Natural killer cell treated with Interleukin-12 subunit alpha and Interleukin-12 subunit beta and Interleukin-15 and Interleukin-18, amount 100 ng/mL, for 72 hours (primary cell): Measurements from ENCODE around the gene AKT1S1. TPM values are rescaled to one million over a fixed set of nuclear protein-coding genes. Genes with fewer than 3 reads are reported as not detected.

Source experiments
- ATAC-seq, 2 donors: fragments of 150-1000 bp; cut with Tn5 transposase in 1 of 2; sonication (Bioruptor Pico), chemical (Tn5 transposase) in 1 of 2; 2 replicates each; pipeline ENCODE4 v1.10.0; 2021
- DNase-seq: peaks from one replicate; pipeline ENCODE4 v3.0.0; 2022; ENCODE audit warnings: low spot score
- H3K27ac Mint-ChIP-seq, 2 donors: 1 replicate in 1 of 2; 2 replicates in 1 of 2; pipeline ENCODE4 v1.8.0; 2022; ENCODE audit warnings: mixed read lengths in 2 of 2, mild to moderate bottlenecking in 1 of 2, moderate library complexity in 1 of 2
- H3K27me3 Mint-ChIP-seq, 2 donors: 1 replicate in 1 of 2; 2 replicates in 1 of 2; pipeline ENCODE4 v1.8.0; 2022; ENCODE audit warnings: mixed read lengths in 2 of 2
- H3K36me3 Mint-ChIP-seq: one replicate; pipeline ENCODE4 v1.8.0; 2022; ENCODE audit warnings: mixed read lengths
- H3K4me1 Mint-ChIP-seq, 2 donors: 1 replicate in 1 of 2; 2 replicates in 1 of 2; pipeline ENCODE4 v1.8.0; 2022; ENCODE audit warnings: low read depth in 2 of 2, mixed read lengths in 2 of 2, mild to moderate bottlenecking in 1 of 2
- H3K4me3 Mint-ChIP-seq: one replicate; pipeline ENCODE4 v1.8.0; 2022; ENCODE audit warnings: mixed read lengths
- H3K9me3 Mint-ChIP-seq: 2 replicates; pipeline ENCODE4 v1.8.0; 2022; ENCODE audit warnings: mixed read lengths
- total RNA-seq, 2 donors: library from RNA; stranded (reverse); gene quantifications; one replicate each; pipeline ENCODE4 v1.2.3, GENCODE V29; 2022

Gene AKT1S1
- total RNA-seq, 2 donors from 2014 or later, result 16.8 to 32.1 TPM

DNA sequence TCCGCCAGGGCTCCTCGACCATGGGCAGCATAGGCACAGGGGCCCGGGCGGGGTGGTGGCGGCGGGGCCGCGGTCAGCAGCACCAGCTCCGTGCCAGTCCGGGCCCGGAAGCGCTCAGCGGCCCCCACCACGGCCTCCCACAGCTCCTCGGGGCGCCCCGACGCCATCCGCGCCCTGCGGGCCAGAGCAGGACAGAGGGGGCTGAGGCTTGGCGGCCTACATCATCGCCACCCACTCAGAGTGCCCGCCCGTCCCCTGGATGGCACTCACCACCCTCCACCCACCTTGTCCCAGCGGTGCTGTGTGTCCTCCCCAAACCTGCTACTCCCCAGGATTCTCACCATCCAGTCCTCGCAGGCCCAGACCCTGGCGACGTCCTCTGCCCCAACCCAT is 4.0 kb downstream of the AKT1S1 start:
- H3K9me3 Mint-ChIP-seq, result no peaks in the 10 kb centered on the region
- H3K27me3 Mint-ChIP-seq, result no peaks in the 10 kb centered on the region
- H3K36me3 Mint-ChIP-seq, result no peaks in the 10 kb centered on the region
- peaks cover 26 to 27% of the 10 kb centered on the region in 2 donors for H3K4me1 Mint-ChIP-seq
- no peak overlapping the region for H3K27ac Mint-ChIP-seq
- no peak overlapping the region for H3K4me3 Mint-ChIP-seq
- ATAC-seq (no peak), DNase-seq (no peak)

DNA sequence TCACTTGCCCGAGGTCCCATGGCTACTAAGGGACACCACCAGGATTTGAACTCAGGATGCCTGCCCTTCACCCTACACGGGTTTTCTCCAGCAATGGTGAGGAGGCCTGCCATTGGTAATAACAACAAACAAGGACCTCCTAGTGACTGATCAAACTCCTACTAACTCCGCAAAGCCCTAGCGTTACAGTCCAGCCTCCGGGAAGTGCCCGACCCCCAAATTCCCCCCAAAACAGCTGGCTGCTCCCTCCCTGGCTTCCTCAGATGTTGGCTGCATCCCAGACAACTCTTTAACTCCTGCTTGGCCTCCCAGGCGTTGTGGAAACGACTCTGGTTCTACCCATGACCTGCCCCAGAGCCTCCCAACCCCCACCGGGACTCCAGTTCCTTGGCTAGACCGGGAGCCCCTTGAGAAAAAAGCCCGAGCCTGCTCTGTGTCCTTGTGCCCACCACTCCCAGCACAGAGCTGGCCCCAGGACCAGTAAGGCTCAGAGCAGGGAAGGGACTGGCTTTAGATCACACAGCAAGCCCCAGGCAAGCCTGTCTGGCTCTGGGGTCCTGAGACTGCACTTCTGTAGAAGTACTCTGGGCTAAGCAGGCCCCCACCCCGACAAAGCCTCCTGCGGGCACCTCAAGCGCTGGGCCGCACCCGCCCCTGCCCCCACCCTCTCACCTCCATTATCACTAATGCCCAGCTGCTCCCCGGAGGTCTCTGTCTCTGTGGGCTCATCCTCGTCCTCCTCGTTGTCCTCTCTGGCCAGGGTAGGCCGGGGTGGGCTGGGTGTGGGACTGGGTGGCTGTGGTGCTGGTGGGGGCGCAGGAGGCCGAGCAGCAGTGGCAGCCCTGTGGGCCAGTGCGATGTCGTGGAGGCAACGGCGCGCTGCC is 4.7 kb downstream of the AKT1S1 start:
- Mint-ChIP-seq H3K27me3 (no peaks in the 10 kb centered on the region), H3K36me3 (no peaks in the 10 kb centered on the region), H3K27ac (peak overlapping the region; percentile 47 to 54), H3K4me1 (peaks cover 28 to 29% of the 10 kb centered on the region in 2 donors), H3K4me3 (no peak overlapping the region), H3K9me3 (no peaks in the 10 kb centered on the region)
- no peak for DNase-seq
- ATAC-seq, result no peak

DNA sequence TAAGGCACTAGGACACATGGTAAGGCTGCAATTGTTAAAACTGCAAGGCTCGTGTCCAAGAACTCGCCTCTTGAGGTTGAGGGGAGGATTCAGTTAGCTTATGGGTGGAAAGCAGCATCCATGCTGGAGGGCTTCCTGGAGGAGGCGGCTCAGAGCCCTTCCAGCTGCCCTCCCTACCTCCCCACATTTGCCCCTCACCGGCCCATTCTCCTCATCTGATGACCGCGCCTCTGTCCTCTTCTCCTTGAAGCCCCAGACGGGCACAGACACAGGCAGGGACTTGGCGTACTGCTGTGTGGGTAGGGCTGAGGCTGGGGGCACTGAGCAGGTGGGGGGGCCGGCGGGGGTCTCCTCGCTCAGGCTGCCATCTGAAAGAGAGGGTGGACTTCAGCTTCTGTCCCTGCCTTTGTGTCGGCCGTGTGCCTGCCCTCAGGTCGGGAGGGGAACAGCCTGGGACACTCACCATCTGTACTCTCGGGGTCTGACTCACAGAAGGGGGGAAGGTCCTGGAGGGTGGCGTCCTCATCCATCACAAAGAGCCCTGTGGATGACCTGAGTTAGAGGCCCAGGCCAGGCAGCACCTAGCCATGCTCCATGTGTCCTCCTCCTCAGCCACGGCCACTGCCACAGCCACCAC is 5.7 kb downstream of the AKT1S1 start:
- DNase-seq (no peak), ATAC-seq (no peak)
- no peaks in the 10 kb centered on the region for H3K36me3 Mint-ChIP-seq
- H3K4me1 Mint-ChIP-seq, result peaks cover 32 to 35% of the 10 kb centered on the region in 2 donors
- no peaks in the 10 kb centered on the region for H3K9me3 Mint-ChIP-seq
- H3K4me3 Mint-ChIP-seq, result no peak overlapping the region
- no peaks in the 10 kb centered on the region for H3K27me3 Mint-ChIP-seq
- H3K27ac Mint-ChIP-seq, result peak overlapping the region; percentile 47 to 54

DNA sequence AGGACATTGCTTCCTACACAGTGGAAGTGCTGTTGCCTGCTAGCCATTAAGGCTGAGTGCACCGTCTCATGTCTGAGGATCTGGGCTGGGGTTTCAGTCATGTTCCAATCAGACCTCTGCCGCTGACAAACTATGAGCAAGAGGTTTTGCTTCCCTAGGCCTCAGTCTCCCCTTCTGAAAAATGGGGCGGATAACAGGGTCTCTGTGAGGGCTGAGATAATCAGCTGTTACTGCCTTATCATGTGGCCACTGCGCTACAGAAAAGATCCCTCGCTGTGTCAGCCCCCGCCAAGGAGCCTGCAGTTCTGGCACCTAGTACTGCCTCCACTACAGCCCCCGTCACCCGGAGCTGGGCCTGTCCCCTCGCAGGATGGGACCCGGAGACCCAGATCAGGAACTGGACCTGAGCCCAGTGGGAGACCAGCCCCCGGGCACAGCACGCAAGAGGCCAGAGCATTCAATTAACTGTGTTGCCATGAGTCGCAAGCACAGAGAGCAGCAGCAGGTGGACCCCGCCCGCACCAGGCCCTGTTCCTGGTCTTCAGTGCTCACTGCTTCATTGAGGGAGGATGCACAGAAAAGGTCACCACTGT is 6.8 kb downstream of the AKT1S1 start:
- no peak for DNase-seq
- H3K27ac Mint-ChIP-seq, result no peak overlapping the region
- H3K4me1 Mint-ChIP-seq, result peaks cover 36 to 41% of the 10 kb centered on the region in 2 donors
- H3K27me3 Mint-ChIP-seq, result no peaks in the 10 kb centered on the region
- H3K36me3 Mint-ChIP-seq, result no peaks in the 10 kb centered on the region
- H3K4me3 Mint-ChIP-seq, result no peak overlapping the region
- H3K9me3 Mint-ChIP-seq, result no peaks in the 10 kb centered on the region
- ATAC-seq, result no peak

DNA sequence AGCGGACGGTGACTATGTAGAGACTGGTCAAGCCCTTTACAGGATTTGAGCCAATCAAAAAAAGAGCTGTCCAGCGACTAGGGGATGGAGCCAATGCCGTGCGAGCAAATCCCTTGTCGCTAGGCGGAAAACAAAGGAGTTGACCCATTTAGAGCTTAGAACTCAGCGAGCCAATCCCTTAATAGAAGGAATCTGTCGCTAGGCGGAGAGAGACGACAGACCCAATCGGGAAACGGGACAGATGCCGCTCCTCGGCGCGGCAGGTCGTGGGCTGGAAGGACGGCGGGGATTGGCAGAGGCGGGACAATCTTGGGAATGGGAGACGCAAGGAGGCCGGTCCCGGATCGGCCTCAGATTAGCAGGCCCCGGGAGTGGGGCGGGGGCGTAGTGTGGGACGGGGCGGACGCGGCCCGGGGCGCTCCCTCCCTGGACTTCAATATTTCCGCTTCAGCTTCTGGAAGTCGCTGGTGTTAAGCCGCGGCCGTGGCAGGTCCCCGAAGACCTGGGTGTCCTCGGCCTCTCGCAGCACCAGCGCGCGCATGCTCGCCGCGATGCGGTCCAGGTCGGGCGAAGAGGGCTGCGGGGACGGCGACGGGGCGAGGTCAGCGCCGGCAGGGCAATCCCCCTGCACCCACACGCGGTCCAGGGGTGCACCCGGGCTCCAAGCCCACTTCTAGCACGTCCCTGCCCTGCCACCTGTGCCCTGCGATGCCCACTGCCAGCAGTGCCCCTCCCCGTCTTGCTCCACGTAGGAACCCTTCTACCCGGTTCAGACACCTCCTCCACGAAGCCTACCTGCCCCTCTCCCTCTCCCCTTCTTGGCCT is 7.5 kb downstream of the AKT1S1 start:
- ATAC-seq (peak; percentile 88 to 90), DNase-seq (peak; percentile 96)
- Mint-ChIP-seq H3K4me1 (peaks cover 34 to 39% of the 10 kb centered on the region in 2 donors), H3K27me3 (no peaks in the 10 kb centered on the region), H3K27ac (no peak overlapping the region), H3K36me3 (no peaks in the 10 kb centered on the region), H3K9me3 (no peaks in the 10 kb centered on the region), H3K4me3 (no peak overlapping the region)

DNA sequence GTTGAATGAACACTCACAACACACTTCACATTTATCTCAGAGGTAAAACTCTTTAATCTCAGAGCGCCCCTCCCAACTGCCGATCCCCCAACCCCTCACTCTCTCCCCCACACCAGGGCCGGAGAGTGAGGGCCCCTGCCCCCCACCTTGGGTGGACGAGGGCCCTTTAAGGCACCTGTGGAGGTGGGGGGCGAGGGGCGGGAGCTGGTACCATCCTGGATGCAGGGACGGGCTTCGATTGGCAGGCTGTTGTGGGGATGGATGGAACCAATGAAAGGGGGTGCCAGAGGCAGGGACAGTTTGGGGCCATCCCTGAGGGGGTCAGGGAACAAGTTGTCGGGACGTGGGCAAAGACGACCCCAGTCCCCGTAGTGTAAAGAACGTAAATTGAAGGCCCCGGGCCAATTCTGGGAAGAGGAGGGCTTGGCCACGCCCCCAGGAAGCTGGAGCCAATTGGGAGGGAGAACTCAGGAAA is 8.1 kb downstream of the AKT1S1 start:
- H3K36me3 Mint-ChIP-seq, result no peaks in the 10 kb centered on the region
- peak in 1 of 2 donors; percentile 1 for ATAC-seq
- no peak overlapping the region for H3K27ac Mint-ChIP-seq
- H3K4me3 Mint-ChIP-seq, result no peak overlapping the region
- no peaks in the 10 kb centered on the region for H3K9me3 Mint-ChIP-seq
- no peaks in the 10 kb centered on the region for H3K27me3 Mint-ChIP-seq
- DNase-seq, result no peak
- H3K4me1 Mint-ChIP-seq, result peaks cover 40 to 46% of the 10 kb centered on the region in 2 donors

DNA sequence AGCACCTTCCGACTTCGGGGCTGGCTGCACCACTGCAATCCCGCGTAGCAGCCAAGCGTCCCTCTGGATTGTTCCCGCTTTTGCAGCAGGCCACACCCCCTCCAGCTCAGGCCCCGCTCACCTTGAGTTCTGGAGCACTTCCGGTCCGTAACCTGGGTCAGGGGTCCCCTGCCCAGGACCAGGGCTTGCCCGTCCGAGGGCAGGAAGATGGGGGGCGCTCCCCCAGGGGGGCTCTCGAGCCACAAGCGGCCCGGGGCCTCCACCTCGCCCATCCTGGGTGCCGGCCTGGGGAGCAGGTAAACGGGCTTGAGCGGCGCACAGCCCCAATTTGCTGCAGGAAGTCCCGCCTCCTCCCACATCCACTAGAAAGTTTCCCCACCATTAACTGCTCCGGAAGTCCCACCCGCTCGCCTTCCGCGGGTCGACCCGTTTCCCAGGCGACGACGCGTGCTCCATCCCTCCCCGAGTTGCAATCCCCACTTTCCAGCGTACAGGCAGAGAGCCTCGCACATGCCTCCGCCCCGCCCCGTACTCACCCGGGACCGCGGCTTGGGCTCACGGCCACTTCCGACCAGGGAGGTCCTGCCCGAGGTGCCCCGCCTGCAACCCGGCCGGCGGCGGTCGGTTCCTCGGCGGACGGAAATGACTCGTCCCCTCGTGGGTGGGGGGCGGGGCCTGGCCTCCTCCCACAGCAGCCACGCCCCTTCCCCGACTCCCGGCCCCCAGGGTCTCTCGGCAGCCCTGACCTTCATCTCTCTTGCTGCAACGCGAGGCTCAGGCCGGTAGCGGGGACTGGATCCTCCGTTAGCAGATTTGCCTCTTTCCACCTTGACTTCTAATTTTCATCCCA is 10.0 kb downstream of the AKT1S1 start, which contains the start of gene PNKP:
Gene PNKP, minus strand, starts transcription at position 644 of the 850 bp plus-strand sequence. Its CDS starts 372 bp downstream, at position 272.
- no peaks in the 10 kb centered on the region for H3K36me3 Mint-ChIP-seq
- no peaks in the 10 kb centered on the region for H3K9me3 Mint-ChIP-seq
- H3K27ac Mint-ChIP-seq, result no peak within 1 kb of the TSS
- H3K4me3 Mint-ChIP-seq, result peak within 1 kb of the TSS; percentile 92
- H3K27me3 Mint-ChIP-seq, result no peaks in the 10 kb centered on the region
- peaks cover 46 to 51% of the 10 kb centered on the region in 2 donors for H3K4me1 Mint-ChIP-seq
- ATAC-seq (peak; percentile 74 to 79), DNase-seq (peak; percentile 97)

DNA sequence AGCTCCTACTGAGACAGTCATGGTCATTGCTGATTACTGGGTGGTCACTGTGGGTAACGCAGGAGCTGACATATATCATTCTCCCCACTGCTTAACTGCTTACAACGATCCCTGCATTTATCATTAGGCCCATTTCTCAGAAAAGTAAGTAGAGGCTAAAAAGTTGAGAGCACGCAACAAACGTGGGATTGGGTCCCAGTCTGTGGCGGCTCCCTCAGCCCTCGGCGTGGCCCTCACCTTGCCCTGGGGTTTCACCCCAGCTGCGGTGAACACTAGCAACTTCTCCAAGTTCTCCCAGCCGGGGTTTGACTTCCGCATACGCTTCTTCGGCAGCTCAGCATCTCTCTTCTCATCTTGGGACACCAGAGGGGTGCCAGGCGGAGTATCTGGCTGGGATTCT is 12.3 kb downstream of the AKT1S1 start:
- no peak for DNase-seq
- no peaks in the 10 kb centered on the region for H3K36me3 Mint-ChIP-seq
- no peak overlapping the region for H3K27ac Mint-ChIP-seq
- no peaks in the 10 kb centered on the region for H3K27me3 Mint-ChIP-seq
- ATAC-seq, result no peak
- H3K9me3 Mint-ChIP-seq, result no peaks in the 10 kb centered on the region
- H3K4me1 Mint-ChIP-seq, result peaks cover 36 to 42% of the 10 kb centered on the region in 2 donors
- H3K4me3 Mint-ChIP-seq, result no peak overlapping the region

DNA sequence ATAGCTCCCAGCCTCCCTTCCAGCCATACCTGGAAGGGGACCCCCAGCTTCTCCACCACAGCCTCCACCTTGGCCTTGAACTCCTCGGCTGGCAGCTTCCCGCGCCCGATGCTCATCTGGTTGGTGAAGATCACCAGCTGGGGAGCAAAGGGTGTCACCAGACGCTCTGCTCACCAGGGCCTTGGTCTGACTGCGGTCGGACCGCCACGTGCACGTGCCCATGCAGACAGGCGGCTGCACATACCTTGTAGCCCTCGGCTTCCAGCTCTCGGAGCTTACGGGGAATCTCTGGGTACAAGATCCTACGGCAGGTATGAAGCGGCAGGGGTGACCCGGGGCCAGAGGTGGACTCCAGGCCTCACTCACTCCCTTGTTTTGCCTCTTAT is 13.2 kb downstream of the AKT1S1 start:
- no peak overlapping the region for H3K4me3 Mint-ChIP-seq
- H3K36me3 Mint-ChIP-seq, result no peaks in the 10 kb centered on the region
- no peaks in the 10 kb centered on the region for H3K27me3 Mint-ChIP-seq
- H3K9me3 Mint-ChIP-seq, result no peaks in the 10 kb centered on the region
- ATAC-seq, result no peak
- H3K4me1 Mint-ChIP-seq, result peaks cover 36 to 42% of the 10 kb centered on the region in 2 donors
- DNase-seq, result no peak
- no peak overlapping the region for H3K27ac Mint-ChIP-seq

DNA sequence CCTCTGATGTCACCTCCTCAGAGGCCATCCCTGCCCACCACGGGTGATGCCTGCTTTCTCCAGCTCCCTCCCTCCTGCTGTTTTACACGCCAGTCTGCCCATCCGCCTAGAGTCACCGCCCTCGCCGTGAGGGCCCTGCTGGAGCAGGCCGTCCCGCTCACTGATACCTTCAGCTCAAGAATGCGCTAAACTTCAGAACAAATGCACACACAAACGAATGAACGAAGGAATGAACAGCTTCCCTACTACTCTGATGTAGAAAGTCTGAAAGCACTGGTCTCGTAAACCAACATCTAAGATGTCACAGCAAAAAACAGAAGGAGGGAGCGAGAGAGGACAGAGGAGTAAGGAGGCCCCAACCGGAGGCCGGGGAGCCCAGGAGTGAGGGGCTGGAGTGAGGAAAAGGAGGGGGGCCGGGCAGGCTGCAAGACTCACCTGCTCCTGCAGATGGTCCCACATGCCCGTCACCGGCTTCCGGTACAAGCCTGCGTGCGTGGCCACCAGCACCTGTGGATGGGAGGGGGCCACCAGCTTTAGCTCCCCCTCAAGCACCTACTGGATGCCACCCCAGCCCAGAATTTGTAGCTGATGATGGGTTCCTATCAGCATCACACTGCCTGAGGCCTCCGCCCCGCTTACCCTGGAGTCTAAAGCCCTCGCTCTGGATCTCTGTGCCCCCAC is 13.8 kb downstream of the AKT1S1 start:
- Mint-ChIP-seq H3K27ac (no peak overlapping the region), H3K36me3 (no peaks in the 10 kb centered on the region), H3K4me1 (peaks cover 36 to 42% of the 10 kb centered on the region in 2 donors), H3K4me3 (no peak overlapping the region), H3K27me3 (no peaks in the 10 kb centered on the region), H3K9me3 (no peaks in the 10 kb centered on the region)
- ATAC-seq, result no peak
- DNase-seq, result no peak

DNA sequence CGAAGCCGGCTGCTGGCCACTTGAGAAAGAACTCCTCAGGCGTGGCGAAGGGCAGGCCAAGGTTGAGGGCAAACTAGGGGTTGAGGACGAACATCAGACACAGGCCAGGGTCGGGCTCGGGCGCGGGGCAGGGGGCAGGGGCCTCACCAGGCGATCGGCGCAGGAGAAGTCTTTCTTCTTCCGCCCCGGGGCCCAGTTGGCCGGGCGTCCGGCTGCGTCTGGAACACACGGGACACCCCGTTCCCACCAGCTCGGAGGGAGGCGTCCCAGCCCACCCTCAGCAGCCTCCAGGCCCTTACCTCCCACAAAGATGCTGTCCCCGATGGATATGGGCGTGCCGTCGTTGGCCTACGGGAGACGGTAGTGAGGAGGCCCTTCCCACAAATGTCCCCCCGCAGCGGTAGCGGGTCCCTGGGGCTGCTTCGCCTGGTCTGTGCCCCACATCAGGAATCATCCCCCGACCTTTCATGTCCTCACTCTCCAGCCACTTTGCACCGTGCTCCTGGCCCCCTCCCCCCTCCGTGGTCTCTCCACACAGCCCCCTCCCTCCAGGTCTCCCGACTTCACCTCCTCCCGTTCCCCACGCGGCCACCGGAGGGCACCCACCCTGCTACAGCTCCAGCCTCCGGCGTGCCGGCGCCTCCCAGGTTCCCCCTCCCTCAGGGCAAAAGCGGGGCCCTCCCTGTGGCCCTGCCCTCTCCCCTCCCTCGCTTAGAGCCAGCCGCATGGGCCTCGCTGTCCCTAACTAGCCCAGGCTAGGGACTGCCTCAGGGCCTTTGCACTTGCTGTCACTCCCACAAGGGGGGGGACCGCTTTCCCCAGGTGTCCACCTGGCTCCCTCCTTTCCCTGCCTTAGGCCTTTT is 14.5 kb downstream of the AKT1S1 start:
- ATAC-seq (no peak), DNase-seq (no peak)
- no peak overlapping the region for H3K27ac Mint-ChIP-seq
- no peaks in the 10 kb centered on the region for H3K9me3 Mint-ChIP-seq
- peaks cover 32 to 35% of the 10 kb centered on the region in 2 donors for H3K4me1 Mint-ChIP-seq
- no peak overlapping the region for H3K4me3 Mint-ChIP-seq
- H3K27me3 Mint-ChIP-seq, result no peaks in the 10 kb centered on the region
- H3K36me3 Mint-ChIP-seq, result no peaks in the 10 kb centered on the region
